ENCODE measurements around the gene DCLK1.

Gene DCLK1

GRCh38 chr13:35871561-35871960 is 259.6 kb downstream of the DCLK1 start:
- DNase-seq: no peak

- no peak for DNase-seq
These were observed 264.4 kb downstream of the DCLK1 start for GRCh38 chr13:35866801-35867200.

- DNase-seq: no peak
These were observed 265.6 kb downstream of the DCLK1 start for GRCh38 chr13:35865341-35866240.

- no peak for DNase-seq
These were observed 270.5 kb downstream of the DCLK1 start for GRCh38 chr13:35860661-35861060.

- DNase-seq: peak in 10 of 56 donors; percentile 4 to 48 (median 22)
These were observed 271.2 kb downstream of the DCLK1 start for GRCh38 chr13:35859981-35860380.

- no peak for DNase-seq
These were observed 272.5 kb downstream of the DCLK1 start for GRCh38 chr13:35858665-35859064.

GRCh38 chr13:35857769-35858168 is 273.4 kb downstream of the DCLK1 start:
- no peak for DNase-seq

- no peak for DNase-seq
These were observed 274.3 kb downstream of the DCLK1 start for GRCh38 chr13:35856721-35857364.

- DNase-seq: no peak
These were observed 275.1 kb downstream of the DCLK1 start for GRCh38 chr13:35856084-35856483.

GRCh38 chr13:35855531-35856019 is 275.6 kb downstream of the DCLK1 start:
- peak in 6 of 56 donors; percentile 16 to 40 (median 24) for DNase-seq

GRCh38 chr13:35854286-35854685 is 276.9 kb downstream of the DCLK1 start:
- DNase-seq: no peak

GRCh38 chr13:35851881-35852280 is 279.3 kb downstream of the DCLK1 start:
- no peak for DNase-seq

GRCh38 chr13:35851356-35851755 is 279.8 kb downstream of the DCLK1 start:
- peak in 15 of 56 donors; percentile 6 to 72 (median 25) for DNase-seq

- DNase-seq: no peak
These were observed 280.6 kb downstream of the DCLK1 start for GRCh38 chr13:35850569-35850968.

GRCh38 chr13:35849256-35849644 is 281.9 kb downstream of the DCLK1 start:
- DNase-seq: no peak

GRCh38 chr13:35848336-35849255 is 282.6 kb downstream of the DCLK1 start:
- DNase-seq: no peak

GRCh38 chr13:35843272-35843671 is 287.9 kb downstream of the DCLK1 start:
- no peak for DNase-seq

GRCh38 chr13:35841060-35841521 is 290.1 kb downstream of the DCLK1 start:
- DNase-seq: peak in 25 of 56 donors; percentile 10 to 73 (median 33)

GRCh38 chr13:35839806-35840205 is 291.4 kb downstream of the DCLK1 start:
- DNase-seq: peak in 20 of 56 donors; percentile 2 to 62 (median 30)

GRCh38 chr13:35838356-35838755 is 292.8 kb downstream of the DCLK1 start:
- no peak for DNase-seq

- no peak for DNase-seq
These were observed 294.7 kb downstream of the DCLK1 start for GRCh38 chr13:35836446-35836845.
